CD4-positive, alpha-beta T cell treated with Interleukin-12 subunit alpha and Interleukin-12 subunit beta, for 1 hour (primary cell): ENCODE results near the gene LYRM2.

Experiments
- DNase-seq: peaks from one replicate; pipeline ENCODE4 v3.0.0-alpha.2; 2020

The LYRM2 gene

DNA sequence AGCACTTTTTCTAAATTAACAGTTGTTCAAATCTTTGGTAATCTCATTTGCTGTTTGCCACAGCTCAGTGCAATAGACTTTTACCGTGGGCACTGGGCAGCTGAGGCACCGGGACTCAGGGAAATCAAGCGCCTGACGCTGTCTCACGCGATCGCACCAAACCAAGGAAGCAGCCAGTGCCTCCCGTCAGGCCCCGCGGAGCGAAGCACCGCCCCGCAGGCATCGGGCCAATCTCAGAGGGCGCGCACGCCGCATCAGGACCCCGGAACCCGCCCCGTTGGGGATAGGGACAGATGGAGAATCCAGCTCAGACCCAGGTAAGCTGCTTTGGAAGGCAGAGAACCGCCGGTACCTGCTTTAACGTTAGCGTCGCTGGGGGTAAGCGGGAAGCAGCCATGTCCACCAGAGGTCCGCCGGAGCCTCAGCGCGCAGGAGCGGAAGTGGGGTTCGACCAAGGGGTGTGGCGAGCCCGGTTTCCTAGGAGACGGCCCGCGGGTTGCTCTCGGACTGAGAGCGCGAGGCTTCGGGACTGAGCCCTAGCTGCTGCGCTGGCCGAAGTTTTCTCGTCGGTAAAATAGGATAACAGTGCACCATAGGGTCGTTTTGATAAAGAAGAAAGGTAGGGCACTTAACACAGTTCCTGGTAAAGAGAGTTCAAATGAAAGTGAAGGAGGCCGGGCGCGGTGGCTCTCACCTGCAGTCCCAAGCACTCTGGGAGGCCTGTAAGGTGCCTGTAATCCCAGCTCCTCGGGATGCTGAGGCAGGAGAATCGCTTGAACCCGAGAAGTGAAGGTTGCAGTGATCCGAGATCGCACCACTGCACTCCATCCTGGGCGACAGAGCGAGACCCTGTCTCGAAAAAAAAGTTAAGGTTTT is at the start of gene LYRM2:
TSS of gene LYRM2 (minus strand) at position 428 of the 876 bp plus-strand sequence. CDS start at position 397, 31 bp downstream.
- DNase-seq, result peak; percentile 90

DNA sequence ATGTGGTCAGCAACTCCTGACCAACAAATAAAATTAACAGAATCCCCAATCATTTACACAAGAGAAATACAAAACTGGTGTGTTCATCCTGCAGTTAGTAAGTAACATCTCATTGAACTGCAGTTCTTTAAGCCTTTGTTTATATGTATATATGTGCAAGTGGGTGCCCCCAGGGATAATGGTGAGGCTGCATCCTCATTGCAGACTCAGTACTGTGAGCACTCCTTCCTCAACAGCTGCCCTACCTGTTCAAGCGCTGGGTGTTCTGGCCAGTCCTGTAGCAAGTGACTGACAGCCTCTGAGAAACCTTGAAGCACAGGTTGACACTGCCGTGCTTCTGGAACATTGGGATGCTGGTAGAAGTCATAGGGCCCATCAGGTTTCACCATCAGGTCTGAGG is 49.8 kb upstream of the LYRM2 start:
- no peak for DNase-seq

DNA sequence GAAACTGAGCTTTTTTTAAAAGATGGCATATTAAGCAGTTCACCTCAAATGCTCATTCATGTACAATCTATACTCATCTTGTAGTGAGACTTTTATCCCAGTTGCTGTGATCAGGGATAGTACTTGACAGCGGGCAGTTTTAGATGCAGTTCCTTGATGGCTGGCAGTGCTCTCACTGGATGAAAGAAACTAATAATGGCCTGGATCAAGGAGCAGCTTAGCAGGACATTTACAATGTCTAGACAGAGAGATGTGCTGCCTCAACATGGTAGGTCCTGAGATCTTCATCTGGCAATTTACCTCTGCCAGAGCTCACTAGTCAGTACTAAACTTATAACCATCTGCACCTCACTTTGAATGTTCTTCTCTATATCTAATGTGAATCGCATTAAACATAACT is 46.8 kb upstream of the LYRM2 start:
- no peak for DNase-seq

DNA sequence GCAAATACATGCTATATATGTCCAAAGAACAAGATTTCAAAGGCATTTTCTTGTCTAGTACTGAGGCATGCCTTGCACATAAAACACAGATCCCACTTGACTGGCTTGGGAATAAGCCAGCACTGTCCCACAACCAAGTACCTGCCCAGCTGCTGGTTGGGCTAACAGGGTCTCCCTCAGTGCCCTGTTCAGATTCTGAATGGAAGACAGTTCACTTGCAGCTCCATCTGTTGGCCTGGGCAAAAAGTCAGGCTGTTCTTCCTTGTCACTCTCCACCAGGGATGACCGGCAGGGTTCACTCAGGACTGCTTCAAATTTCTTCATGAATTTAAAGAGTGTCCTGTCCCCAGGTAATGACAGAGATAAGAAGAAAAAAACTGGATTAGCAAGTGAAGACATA is 44.4 kb upstream of the LYRM2 start:
- DNase-seq, result no peak

GRCh38 chr6:89681983-89682564 is 43.5 kb upstream of the LYRM2 start:
- no peak for DNase-seq

DNA sequence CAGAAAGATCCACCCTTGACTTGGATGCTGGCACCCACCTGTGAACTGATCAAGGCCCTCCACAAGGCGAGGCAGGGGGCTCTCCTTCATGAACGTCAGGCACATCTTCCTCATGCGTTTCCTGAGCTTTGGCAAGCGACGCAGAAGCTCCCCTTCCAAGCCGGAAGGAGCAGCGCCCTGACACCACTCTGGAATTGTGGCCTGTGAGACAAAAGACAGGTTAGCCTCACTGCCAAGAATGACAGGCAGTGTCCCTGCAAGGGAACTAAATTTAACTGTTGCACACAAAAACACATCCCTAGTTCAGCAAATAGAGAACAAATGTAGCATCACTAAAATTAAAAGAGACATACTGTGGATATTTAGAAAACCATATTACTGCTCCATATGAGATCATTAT is 42.0 kb upstream of the LYRM2 start:
- DNase-seq, result no peak

DNA sequence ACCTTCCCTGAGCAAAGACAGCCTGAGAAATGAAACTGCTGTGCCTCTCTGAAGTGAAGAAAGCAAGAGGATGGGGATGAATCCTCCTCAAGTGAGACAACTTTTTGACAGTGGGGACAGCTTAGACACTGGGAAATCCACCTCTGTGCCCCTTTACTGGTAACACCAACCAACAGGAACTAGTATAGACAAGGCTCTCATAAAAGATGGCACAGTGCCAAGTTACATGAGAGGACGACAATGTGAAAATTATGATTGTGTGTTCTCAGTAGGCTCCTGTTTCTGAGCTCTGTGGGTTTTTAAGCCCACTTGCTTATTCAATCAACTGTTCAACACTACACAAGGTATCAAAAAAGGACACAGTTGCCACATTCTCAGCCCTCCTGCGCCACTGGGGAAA is 41.6 kb upstream of the LYRM2 start:
- DNase-seq, result no peak

- no peak for DNase-seq
Observed at GRCh38 chr6:89679215-89680120, 40.9 kb upstream of the LYRM2 start.

DNA sequence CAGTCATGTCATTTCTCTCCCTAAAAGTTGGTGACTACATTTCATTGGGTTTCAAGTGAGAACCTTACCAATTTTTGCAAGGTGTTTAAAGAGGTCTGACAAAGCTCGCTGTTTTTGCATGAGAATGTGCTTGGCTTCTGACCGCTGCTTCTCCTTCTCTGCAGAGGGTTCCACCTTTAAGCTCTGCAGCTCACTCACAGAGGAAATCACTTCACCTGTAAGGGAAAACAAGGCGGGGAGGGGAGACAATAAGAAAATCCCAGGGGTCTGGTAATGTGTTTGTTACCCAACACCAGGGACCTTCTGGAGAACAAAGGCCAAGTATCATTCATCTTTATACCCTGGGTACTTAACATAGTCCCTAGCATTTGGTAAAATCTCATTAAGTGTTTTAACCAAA is 40.0 kb upstream of the LYRM2 start:
- DNase-seq, result no peak

GRCh38 chr6:89675949-89676748 is 37.6 kb upstream of the LYRM2 start:
- no peak for DNase-seq

DNA sequence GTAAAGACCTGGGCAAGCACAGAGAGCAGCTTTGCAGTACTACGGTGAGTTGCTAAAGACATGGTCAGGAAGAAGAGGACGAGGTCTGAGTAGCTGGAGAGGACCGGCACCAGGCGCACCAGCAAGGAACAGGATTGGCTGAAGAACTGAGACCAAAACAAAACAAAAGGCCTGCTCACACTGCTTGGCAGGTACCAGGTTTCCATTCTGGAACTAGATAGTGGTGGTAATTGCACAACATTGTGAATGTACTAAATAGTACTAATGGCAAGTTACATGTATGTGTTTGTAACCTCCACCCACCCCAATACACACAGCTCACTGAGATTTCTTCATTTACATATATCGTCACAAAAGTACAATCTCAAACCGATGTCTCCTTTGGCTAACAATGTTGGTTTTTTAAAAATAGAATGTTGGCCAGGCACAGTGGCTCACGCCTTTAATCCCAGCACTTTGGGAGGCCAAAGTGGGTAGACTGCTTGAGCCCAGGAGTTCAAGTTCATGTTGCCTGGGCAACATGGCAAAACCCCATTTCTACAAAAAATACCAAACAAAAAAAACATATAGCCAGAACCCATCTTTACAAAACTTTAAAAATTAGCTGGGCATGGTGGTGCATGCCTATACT is 32.5 kb upstream of the LYRM2 start:
- no peak for DNase-seq

GRCh38 chr6:89669002-89669401 is 30.5 kb upstream of the LYRM2 start:
- DNase-seq, result no peak

DNA sequence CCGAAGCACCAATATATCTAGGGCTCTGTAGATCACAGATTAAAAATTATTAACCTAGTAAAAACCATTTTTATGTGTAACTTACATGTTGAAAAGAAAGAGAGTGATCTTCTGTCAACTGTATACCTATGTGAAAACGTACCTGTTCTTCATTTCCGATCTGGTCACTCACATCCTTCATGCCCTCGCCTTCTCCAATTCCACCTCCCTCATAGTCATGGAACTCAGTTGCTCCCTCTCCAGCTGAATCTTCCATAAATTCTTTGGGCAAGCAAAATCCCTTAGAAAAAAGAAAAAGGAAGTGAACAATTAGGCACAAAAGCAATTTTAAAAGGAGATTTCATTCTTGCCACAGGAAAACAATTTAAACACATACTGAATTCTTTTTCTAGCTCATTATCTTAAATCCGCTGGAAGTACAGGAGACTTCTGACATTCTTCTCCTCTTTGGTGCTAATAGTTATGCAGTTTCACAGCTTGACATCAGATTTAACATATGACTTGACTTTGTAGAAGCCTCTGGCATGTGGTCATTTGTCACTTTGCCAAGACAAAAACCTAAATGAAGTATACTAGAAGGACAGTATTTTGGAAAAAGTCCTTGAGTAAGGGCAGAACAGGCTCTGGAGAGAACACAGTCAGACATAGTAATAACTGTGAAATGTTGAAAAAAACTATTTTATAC is 29.5 kb upstream of the LYRM2 start:
- DNase-seq, result no peak

DNA sequence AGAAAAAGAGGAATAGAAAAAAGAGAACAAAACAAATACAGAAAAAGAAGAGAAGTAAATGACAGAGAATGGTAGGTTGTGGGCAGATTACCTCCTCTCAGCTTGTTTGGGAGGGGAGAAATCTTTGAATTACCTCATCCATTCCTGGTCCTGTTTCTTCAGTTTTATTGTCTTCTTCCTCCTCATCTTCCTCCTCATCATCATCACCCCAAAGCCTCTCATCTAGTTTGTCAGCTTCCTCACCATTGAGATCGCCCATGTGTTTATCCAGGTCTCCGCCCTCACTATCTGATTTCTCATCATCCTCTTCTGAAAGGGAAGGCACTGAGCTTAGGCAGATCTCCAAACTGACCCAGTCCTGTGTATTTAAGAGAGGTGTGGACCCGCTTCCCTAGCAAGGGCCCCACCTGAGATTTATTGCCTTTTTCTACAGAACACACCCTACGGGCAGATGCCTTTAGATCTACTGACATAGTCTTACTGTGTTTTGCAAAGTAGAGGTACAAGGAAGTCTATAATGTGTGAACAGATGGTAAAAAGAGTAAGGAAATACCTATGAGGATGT is 24.2 kb upstream of the LYRM2 start:
- DNase-seq, result no peak

DNA sequence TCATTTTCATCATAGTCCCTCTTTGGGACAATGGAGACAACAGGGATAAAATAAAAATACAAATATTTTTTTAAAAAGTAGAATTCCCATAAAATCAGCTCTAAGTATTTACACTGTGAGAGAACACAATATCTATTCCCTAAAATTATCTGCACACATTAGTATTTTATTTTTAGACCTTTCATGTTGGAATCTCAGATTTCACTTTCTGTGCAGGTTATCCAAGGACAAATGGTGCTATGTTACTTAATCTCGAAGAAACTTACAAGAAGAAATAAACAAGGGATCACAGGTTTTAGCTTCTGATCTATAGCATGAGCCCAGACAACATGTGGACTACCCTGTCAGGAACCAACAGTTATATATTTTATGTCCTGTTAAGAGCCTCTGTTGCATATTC is 23.0 kb upstream of the LYRM2 start:
- DNase-seq, result no peak

GRCh38 chr6:89660981-89661380 is 22.4 kb upstream of the LYRM2 start:
- DNase-seq, result no peak

GRCh38 chr6:89657445-89658158 is 19.1 kb upstream of the LYRM2 start:
- DNase-seq, result no peak

GRCh38 chr6:89655122-89655521 is 16.6 kb upstream of the LYRM2 start:
- no peak for DNase-seq

- DNase-seq, result no peak
Observed at GRCh38 chr6:89650579-89650978, 12.0 kb upstream of the LYRM2 start.

GRCh38 chr6:89649682-89650081 is 11.1 kb upstream of the LYRM2 start:
- DNase-seq, result no peak

DNA sequence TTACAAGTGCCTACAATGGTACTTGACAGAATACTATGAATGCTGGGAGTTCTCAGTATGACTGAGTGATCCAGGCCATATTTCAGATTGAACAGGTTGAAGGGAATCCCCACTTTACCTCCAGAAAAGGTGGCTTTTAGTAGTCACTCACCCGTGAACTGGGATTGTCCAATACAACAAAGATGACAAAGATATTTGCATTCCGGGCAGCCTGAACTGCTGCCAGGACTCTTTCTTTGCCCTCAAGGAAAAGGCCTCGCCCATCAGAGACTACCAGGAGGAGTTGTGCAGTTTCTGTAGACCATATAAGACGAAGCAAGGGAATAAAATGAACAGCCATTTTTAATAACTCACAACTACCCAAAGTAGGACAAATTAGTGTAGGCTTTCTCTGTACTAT is 6.3 kb upstream of the LYRM2 start:
- DNase-seq, result no peak
